Activated T-cell treated with anti-CD3 and anti-CD28 coated beads for 4 hours (primary cell): ENCODE data around the gene MEI1.

Experiments
- DNase-seq: peaks from one replicate; pipeline ENCODE4 v3.0.0-alpha.2; 2020

Gene MEI1

DNA sequence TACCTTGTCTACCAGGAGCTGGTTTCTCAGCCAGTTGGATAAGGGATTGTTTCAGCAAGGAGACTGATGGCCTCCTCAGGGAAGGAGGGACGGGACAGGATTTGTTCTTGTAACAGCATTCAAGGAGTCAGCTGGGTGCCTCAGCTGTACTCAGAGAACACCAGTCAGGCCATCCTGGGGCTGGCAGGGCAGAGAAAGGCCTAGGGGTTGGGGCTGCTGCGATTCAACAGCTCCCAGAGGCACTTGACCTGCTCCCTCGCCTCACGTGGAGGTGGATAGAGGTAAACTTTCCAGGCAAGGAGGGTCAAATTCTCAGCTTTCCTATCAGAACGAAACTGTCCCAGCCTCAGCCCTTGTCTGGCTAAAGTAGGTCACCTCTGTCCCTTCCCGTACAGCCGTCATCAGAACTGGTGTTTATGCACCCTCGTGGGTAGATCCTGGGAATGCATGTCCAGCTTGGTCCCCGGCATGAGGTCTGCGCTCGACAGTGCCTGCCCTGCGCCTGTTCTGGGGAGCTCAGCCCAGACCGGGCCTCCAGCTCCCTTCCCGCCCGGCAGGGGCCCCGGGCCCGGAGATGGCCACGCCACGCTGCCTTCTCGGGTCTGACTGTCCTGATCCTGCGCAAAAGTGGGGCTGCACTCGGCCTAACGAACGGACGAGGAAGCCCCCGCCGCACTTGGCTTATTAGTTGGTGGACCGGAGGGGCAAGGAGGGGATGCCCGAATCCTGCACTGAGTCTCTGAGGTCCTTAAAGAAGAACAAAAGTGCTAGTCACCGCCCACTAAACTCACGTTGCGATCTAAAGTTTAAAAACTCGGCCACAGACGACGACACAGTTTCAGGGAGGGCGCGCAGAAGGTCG lies 100.4 kb downstream of the MEI1 start:
- no peak for DNase-seq

DNA sequence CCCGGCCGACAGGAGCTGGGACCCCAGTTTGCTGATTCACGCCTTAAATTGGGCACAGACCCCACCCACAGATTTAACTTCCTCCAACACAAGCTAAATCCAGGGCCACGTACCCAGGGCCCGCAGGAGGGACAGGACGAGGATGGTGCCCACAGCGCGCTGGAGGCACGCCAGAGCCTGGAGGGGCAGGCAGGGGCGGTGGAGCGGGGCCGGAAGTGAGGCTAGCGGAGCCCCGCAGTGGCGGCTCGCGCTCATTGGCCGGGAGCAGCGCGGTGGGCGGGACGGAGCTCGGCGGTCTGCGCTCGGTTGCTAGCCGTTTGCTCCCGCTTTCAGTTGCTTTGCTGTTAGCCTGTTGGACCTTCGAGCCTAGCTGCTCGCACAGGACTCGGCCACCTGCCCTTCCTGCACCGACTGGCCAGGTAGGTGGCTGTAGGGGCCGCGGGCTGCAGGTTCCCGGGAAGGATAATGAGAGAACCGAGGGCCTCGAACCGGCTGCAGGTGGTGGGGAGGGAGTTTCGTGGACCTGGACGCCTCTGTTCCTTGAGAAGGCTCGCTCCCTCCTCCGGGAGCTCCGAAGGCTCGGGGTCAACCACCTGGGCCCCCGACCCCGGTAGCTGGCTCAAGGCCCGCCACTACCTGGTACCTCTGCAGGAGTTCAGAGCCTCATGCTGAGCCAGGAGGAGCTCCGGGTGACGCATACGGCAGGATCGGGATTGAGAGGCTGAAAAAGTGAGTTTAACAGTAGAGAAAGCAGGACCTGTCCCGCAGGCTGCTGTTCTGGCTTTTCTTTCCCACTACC lies 101.2 kb downstream of the MEI1 start, which contains the start of gene CCDC134:
Gene CCDC134 (plus strand): TSS at position 332 of the 799 bp plus-strand sequence. CDS start 8,212 bp downstream, outside the sequence.
- DNase-seq = peak; percentile 78

DNA sequence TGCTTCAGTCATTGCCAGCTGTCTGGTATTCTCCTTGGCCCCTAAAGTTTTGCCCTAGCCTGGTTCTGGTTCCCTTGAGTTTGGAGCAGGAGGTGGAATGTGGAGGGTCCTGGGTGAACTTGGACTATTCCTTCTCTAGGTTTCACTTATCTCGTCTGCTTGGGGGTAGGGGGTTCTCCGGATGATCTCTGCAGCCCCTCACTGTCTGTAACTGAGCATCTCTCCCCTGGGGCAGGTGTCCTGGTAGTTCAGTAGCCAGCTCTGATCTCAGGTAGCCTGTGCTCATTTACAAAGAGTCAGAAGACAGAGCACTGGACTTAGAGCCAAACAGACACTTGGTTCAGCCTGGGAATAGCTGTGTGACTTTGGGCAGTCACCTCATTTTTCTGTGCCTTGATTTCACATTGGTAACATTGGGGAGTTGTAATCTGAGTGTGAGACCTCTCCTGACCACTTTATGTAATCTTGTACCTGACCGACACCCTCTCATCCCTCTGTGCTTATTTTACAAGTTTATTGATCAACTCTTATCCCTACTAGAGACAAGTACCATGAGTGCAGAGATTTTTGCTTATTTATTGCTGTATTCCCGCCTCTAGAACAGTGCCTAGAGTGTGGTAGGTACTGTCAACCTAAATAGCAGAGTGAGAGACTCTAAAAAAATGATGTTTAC lies 102.0 kb downstream of the MEI1 start:
- no peak for DNase-seq

DNA sequence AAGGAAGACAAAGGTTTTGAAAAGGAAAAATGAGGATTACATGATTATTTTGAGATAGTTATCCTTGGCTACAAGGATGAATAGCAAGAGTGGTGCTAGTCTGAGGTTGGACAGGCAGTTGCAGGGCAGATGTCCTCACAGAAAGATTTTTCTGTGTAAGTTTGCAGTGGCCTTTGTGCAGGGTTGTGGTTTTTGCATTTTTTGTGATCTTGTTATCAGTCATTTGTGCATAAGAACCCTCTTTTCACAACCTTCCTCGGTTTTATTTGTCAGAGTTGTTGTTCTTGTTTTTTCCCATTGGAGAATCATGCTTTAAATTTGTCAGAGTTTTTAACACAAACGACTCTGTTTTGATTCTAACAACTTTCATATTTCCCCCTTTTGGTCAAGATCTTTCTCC lies 102.6 kb downstream of the MEI1 start:
- no peak for DNase-seq

DNA sequence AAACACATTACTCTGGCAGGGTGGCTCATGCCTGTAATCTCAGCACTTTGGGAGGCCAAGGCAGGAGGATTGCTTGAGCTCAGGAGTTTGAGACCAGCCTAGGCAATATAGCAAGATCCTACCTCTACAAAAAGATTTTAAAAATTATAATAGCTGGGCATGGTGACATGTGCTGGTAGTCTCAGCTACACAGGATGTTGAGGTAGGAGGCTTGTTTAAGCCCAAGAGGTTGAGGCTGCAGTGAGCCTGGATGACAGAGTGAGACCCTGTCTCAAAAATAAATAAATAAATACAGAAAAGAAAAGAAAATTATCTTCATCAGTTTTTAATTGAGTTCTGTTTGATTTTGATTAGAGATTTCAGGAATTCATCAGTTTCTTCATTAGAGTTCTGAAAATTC lies 106.3 kb downstream of the MEI1 start:
- DNase-seq = no peak

DNA sequence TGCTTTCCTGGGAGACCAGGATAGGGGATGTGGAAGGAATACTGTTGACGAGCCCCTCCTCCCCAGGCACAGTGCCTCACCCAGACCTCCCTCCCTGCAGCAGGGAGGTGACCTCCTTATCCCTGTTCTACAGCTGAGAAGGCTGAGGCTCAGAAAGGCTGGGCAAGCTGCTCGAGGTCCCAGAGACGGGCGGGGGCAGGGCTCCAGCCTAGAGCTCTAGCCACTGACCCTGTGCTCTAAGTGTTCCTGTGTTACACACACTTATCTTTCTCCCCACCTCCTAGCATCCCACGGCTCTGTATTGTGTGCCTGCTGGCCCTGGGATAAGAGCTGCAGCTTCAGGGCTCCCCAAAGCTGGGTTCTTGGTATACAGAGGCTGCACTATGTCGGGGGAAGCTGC lies 109.1 kb downstream of the MEI1 start:
- no peak for DNase-seq

DNA sequence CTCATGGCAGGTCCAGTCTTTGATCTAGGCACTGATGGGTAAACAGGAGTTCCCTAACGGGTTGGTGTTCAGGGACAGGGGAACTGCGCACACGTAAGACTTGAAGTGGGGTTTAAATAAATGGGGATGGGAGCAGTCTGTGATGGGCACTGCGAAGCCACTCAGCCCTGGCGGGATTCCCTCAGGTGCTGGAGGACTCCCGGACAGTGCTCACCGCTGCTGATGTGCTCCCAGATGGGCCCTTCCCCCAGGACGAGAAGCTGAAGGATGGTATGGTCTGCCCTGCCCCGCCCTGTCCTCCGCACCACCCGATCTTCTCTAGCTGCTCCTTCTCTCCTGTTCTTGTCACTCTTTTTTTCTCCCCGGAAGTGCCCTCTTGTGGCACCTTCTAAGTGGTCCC lies 110.7 kb downstream of the MEI1 start:
- no peak for DNase-seq

DNA sequence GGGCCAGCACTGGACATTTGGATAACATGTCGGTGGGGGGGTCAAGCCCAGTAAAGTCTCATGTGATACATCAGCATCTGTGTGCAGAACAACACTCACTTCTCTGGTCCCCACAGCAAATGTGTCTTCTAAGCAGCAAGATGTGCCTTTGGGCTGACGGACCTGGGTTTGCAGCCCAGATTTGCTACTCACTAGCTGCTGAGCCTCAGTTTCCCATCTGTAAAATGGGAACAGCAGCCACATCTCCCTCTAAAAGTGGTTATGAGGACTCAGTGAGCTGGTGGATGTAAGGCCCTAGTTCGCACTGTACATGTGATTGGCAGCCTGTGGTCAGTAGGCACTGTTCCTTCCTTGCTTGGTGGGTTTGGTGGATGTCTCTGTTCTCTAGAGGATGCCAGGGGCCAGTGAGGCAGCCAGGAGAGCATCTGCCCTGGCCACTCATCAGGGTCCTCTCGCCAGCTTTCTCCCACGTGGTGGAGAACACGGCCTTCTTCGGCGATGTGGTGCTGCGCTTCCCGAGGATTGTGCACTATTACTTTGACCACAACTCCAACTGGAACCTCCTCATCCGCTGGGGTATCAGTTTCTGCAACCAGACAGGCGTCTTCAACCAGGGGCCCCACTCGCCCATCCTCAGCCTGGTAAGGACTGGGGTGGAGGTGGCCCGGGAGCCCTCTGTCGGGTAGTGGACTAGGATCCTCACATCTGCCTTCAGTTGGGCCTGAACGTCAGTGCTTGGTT lies 113.7 kb downstream of the MEI1 start:
- no peak for DNase-seq

DNA sequence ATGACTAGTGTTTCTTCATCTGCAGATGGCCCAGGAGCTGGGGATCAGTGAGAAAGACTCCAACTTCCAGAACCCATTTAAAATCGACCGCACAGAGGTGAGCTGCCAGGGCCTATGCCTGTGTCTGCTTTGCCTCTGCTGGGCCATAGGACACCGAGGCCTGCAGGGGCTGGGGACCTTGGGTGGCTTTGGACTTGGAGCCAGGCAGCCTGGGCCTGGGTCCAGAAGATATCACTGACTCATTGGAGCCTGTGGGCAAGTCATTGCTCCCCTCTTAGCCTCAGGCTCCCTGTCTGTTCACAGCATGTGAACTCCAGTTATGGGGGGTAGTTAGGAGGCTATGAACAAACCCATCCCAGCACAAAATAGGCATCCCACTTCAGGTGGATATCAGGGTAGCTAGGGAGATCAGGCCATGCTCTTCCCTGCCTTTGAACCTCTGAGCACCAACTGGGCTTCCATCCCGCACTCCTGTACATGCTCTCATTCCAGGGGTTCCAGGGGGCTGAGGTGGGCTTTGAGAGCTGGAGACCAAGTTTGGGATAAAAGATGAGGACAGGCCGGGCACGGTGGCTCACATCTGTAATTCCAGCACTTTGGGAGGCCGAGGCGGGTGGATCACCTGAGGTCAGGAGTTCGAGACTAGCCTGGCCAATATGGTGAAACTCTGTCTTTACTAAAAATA lies 114.6 kb downstream of the MEI1 start:
- no peak for DNase-seq

DNA sequence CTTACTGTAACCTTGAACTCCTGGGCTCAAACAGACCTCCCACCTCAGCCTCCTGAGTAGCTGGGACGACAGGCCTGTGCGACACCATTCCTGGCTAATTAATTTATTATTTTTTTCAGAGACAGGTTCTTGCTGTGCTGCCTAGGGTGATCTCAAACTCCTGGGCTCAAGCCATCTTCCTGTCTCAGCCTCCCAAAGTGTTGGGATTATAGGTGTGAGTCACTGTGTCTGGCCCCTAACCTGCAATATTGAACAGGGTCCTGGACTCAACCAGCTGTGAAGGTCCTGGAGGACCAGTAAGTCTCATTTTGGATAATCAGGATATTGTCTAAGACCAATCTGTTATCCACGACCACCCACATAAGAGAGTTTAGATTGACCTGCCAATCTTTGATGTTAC lies 116.4 kb downstream of the MEI1 start:
- DNase-seq = no peak

DNA sequence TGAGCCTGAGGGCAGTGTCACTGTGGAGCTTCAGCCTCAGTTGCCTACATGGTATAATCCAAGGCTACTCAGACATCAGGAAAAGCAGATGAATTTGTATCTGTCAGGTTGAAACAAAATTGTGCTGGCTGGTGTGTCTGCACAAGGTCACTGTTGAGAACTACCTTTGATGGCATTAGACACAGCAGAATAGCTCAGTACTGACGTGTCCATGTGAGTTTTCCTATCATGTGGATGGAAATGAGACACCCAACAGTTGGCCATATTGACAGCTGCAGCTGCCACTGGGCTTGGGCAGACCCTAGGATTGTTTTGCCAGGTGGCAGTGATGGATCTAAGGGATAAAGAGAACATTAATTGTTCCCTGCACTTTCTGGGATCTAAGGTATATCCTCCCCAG lies 116.9 kb downstream of the MEI1 start:
- DNase-seq = no peak

DNA sequence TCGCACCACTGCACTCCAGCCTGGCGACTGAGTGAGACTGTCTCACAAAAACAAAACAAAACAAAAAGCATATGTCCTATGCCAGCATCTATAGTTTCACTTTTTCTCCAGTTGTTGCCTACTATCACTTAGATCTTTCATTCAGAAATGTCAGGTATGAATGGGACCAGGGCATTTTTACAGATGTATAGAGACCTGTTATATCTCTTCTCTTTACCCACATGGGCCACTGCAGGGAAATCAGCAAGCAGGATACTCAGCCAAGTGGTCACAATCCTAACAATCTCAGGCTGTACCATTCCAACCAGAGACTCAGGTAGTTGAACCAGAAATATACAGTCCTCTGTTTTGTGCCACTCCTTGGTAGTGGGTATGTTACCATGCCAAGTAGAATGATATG lies 117.6 kb downstream of the MEI1 start:
- no peak for DNase-seq

DNA sequence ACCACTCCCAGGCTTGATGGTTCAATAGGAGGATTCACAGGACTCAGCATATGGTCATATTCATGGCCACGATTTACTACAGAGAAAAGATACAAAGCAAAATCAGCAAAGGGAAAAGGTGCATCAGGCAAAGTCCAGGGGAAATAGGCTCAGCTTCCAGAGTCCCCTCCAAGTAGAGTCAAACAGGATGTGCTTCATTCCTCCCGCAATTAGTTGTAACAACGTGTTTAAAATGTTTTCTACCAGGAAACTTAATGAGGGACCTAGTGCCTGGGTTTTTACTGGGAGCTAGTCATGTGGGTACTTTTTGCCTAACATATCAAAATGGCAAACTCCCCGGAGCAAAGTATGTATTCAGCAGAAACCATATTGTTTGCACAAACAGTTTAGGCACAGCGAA lies 118.7 kb downstream of the MEI1 start:
- no peak for DNase-seq

DNA sequence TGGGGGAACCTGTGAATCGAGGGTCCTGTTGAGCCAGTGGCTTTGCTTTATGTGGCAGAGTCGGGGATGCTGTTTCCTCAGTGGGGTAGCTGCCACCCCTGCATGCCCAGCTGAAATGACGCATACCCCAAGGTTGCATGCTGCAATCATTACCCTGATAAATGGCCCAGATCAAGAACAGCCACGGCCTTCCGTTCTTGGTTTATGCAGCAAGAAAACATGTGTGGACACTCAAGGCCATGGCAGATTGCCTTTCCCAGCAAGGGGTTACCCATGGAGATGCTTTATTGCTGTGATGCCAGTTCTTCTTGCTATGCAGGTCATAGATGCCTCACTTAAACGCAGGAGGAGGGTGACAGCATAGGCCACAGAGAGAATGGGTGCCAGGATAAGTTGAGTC lies 119.3 kb downstream of the MEI1 start:
- DNase-seq = no peak

DNA sequence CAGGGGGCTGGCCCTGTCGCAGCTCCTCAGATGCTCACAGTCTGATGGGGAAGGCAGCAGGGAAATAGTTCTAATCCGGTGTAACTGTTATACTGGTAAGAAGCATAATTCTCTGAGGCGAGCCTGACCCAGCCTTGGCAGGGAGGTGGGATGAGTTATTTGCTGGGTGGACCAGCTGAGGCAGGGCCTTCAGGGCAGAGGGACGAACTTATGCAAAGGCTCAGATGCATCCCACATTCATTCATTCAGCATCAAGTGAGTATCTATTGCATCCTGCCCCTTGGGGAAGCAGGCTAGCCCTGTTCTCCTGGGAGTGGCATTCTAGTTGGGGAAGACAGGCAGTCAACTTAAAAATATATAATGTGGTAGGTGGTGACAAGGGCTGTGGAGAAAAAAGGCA lies 120.0 kb downstream of the MEI1 start:
- DNase-seq = no peak

DNA sequence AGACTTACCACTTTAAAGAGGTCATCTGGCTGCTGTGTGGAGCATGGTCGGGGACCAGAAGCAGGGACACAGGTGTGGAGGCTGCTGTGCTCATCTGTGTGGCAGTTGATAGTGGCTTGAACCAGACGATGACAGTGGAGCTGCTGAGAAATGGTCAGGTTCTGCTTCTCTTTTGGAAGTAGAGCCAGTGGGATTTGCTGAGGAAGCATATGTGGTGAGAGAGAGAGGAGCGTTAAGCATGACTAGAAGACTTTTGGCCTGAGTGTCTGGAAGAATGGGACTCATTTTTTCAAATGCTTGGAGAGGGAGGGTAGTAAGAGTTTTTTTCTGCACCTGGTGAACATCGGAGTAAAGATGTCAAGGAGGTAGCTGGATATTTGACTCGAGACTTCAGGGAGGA lies 121.1 kb downstream of the MEI1 start:
- no peak for DNase-seq

DNA sequence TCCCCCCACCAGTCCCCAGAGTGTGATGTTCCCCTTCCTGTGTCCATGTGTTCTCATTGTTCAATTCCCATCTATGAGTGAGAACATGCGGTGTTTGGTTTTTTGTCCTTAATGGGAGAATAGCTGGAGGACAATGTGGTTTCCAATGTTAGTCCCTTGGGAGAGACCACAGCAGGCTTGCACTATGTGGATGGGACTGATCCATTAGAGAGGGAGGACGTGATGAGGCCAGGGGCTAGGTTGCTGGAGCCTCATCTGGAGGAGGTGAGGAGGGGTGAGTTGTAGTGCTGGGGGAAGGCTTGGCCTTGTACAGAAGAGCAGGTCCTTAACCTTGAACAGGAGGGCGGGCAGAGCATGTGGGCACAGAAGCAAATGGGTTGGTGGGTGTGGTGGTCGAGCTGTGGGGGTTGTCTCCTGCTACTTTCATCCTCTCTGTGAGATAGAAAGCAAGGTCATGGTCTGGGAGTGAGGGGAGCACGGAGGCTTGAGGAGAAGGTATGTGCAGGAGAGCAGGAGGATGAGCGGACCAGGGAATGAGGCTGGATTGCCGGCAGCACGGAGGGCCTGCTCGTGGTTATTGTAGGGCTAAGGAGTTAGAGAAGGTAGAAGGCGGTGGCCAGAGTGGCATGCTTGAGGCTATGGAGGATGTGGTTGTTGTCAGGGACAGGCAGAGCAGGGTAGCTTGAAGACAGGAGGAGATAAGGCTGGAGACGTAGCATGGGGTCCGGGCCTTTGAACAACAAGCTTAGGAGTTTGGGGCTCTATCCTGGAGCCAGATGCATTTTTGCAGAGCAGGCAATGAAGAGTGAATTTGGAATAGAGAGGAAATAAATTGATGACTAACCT lies 122.4 kb downstream of the MEI1 start:
- DNase-seq = no peak

DNA sequence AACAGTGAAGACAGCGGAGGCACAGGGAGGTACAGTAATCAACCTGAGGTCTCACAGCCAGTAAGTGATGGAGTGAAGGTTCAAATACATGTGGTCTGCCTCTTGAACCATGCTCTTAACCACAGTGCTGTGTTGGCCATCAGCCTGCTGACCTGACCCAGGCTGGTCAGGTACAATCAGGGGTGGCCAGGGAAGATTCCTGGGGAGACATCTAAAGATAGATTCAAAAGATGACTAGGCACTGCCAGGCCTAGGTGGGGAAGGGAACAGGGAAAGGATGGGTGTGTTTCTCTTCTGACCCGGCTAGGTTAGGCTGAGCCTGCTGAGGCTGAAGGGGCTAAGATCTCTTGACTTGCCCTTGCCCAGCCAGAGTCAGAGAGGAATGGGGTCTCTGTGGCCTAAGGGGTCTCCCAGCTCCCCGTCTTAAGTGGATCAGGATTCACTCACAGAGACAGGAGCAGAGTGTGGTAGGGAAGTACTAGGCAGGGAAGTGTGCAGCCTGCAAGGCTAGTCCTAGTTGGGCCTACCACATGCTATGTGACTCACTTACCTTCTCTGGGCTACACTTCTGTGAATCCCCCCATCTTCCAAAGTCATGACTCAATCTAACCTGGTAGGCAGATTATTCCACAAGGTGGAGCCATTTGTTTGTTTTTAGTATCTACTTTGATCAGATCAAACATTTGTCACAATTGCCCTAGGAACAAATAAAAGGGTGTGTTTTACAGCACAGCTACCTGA lies 123.2 kb downstream of the MEI1 start:
- peak; percentile 35 for DNase-seq

DNA sequence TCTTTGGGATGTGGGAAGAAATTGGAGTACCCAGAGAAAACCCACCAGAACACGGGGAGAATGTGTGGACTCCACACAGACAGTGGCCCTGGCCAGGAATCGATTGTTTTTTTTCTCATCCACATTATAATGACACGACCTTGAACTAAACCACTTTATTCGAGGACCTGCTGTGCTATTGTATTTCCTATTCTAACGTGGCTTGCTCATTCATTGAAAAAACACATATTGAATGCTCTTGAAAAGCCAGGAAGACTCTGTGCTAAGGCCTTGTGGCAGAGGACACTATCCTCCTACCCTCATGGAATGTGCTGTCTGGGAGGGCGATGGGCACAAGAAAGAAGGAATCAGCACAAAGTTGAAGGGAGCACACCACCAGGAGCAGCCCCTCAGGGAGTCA lies 124.5 kb downstream of the MEI1 start:
- no peak for DNase-seq

DNA sequence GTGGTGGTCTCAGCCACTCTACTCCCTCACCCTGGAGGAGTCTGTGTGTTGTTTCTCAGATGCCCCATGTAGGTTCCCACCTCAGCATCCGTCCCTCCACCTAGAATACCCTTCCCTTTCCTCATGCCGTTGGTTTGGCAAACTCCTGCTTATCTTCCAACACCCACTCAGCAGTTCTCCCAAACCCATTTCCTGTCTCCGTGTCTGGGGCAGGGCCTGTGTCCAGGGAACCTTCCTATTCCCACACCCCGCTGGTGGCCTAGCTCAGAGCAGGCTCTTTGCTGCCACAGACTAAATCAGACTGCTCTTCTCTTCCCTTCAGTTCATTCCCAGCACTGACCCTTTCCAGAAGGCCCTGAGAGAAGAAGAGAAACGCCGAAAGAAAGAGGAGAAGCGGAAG lies 126.1 kb downstream of the MEI1 start:
- DNase-seq = no peak

DNA sequence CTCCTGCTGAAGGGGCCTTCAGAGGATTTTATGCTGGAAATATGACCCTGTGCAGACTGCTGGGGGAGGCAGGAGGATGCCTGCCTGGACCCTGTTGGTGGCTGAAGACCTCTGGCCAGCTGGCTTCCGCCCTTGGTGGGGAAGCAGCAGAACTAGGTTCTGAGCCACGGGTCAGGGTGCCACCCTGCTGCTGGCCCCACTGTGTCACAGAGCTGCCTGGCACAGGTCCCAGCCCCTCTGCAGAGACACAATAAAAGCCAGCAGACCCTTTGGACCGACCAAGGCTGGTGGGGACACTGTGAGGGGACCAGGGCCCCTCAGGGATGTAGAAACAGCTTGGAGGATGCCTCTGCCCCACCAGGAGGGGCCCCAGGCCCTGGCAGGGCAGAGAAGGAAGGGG lies 126.7 kb downstream of the MEI1 start:
- no peak for DNase-seq
